ENCODE data around the gene PAX4.
"Not testable (repeated sequence)": the region's sequence is repeated elsewhere in the genome, so short reads cannot be mapped to it uniquely, and the experiment has no call there.

The PAX4 gene

DNA sequence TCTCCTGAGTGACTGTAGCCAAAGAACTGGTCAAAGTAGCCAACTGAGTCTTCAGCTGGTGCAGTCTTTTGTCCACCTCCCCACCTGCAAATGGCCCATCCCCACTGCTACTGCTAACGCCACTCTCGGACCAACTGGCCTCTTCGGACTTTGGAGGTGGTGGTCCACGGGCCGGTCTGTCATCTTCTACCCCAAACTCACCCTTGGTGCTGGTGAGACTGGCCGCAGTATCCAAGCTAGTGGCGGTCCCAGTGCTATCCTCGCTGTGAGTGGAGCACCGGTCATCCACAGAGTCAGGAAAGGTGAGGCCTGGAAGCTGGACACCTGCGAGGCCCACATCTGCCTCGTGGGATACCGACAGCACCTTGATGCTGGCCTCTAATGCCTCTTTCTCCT, 33.3 kb downstream of the PAX4 start:
- no peak for DNase-seq

DNA sequence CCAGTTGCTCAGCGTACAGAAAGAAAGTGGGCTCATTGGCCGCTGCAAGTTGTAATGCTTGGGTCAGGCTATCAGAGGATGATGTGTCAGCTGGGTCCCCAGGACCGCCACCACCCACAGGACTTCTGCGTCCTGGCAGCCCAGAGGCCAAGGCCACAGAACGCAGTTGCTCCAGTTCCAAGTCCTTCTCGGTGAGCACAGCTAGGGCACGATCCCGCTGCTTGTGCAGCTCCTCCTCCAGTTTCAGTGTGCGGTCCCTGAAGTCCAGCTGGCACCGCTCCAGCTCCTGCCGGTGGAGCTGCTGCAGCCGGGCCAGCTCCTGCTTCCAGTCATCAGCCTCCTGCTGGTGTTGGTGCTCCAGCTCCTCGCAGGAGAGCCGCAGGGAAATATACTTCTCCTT, 35.6 kb downstream of the PAX4 start:
- DNase-seq = no peak

DNA sequence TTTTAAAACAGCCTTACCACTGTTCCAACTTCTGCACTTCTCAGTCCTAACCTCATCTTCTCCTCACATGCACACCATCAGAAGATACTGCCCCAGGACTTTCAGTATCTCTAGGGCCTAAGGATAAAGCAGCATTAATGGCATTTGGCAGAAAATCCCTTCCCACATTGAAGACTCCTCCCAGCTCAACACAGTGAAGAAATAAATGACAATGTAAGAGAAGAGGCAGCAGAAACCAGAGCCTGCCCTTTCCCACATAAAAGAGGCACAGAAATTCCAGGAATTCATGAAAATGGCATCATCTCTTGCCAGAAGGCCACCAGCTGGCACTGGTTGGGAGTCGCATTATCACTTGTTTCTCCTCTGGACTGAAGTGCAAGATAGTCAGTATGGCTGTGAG, 36.2 kb downstream of the PAX4 start:
- no peak for DNase-seq

DNA sequence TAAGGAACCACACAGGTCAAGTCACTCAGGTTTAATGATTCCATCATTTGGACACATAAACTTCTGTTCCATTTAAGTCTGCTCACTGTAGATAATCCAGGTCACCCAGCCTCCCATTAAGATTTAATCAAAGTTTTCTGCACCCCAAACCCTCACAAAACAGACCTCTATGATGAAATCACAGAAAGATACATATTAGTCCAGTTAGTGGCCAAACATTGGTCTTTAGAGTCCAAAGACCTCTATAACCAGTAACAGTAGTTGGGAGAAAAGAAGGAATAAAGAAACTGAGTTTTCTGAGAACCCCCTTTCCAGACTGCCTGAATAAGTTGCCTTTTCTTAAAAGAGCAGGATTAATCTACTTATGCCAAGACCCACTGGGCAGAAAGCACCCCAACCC, 37.3 kb downstream of the PAX4 start:
- no peak for DNase-seq

DNA sequence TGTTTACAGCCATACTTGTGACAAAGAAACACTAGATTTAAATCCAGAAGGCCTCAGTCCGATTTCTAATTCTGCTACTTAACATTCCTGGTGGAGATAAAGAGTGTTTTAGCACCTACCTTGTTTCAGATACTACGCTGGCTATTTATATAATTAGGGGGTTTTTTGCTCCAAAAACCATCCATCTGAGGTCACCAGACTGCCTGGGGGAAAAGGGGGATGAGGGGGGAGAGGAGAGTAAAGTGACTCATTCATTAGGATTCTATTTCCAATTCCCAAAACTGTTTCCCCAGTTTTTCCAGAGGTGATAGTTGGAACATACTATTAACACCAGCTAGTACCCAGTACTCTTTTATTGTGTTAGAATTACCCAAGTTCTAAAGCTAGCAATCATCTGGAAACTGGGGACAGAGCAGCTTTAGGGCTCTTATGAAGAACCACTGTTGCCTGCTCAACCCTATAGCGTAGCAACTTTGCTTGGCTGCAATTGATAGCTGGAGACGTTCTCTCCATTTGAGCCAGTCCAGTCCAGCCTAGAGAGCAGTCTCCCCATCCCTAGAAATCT, 39.1 kb downstream of the PAX4 start:
- no peak for DNase-seq

DNA sequence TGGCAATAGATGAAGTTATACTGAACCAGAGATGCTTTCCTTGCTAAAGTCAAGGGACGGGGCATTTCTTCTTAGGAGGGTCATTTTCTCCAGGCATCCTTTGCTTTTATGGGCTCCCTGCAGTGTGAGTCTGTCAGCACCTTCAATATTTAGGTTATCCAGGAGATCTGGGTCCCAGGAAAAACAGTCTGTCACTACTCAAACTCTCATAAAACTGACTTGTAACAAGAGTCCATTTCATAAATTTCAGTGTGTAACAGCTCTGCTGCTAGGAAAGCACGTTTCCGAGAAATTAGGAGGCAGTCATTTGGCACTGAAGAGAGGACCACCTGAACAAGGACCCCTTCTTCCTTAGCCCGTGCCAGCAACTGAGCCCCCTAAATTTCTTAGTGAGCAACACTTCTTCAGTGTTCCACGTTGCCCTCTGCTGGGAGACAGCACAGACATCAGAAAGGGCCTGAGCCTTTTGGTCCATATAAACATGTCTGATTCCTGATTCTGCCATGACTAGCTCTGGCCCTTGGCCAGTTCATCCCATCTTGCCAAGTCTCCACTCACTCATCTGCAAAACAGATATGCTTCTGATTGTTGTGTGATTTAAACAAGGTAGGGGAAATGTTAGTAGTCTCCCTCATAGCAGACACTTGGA, 39.8 kb downstream of the PAX4 start:
- no peak for DNase-seq

DNA sequence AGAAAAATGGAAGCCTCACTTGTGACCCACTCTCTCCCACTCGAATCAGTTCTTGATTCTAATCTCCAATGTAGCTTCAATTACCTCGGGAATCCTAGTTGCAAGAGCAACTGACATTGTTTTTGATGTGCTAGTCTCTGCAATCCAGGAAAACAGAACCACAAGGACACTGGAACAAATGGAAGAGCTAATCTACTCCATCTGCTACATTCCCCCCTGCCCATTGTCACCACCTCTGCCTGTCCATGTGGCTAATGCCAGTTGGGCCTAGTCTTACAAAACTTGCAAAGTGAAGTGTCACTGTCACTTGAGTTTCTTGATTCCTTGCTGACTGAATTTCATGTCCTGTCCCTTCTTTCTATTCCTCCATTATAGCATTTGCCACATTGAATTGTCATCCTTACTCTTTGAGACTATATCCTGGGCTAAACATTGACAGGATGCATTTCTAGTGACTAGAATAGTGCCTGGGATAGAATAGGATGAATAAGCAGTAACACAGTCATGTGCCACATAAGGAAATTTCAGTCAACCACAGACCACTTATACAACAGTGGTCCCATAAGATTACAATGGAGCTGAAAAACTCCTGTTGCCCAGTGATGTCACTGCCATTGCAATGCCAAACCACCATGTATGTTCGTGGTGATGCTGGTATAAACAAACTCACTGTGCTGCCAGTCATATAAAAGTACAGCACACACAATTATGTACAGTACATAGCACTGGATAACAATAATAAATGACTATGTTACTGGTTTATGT, 46.0 kb downstream of the PAX4 start:
- DNase-seq = no peak

DNA sequence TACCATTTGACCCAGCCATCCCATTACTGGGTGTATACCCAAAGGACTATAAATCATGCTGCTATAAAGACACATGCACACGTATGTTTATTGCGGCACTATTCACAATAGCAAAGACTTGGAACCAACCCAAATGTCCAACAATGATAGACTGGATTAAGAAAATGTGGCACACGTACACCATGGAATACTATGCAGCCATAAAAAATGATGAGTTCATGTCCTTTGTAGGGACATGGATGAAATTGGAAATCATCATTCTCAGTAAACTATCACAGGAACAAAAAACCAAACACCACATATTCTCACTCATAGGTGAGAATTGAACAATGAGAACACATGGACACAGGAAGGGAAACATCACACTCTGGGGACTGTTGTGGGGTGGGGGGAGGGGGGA, 49.9 kb downstream of the PAX4 start:
- DNase-seq = not testable (repeated sequence)

DNA sequence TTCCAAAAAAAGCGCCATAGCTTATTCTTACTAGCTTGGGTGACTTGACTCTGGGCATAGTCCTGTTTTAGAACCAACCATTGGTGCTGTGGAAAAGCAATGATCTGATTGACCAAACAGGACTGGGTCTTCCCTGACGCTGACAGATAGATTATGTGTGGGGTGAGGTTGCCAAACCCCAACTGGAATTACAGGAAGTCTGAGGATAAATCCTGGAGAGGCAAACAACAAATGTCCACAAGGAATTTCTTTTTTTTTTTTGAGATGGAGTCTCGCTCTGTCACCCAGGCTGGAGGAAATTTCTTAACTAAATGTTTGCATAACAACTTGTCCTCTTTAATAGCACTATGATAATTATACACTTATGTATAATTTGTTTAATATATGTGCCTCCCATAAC, 51.7 kb downstream of the PAX4 start:
- DNase-seq = no peak

Data from activated CD4-positive, alpha-beta T cell treated with anti-CD3 and anti-CD28 coated beads for 1 hour (primary cell).